ENCODE measurements around the gene VASH1. TPM values are rescaled to one million over a fixed set of nuclear protein-coding genes. Genes with fewer than 3 reads are reported as not detected.

Gene VASH1
- polyA plus RNA-seq, 12 donors: 36.8 to 64.5 (median 46.1) TPM; not detected in 1

- DNase-seq: no peak
Measured at GRCh38 chr14:76769636-76770292, 8.5 kb downstream of the VASH1 start.

- DNase-seq: no peak
Measured at GRCh38 chr14:76770521-76771436, 9.5 kb downstream of the VASH1 start.

- no peak for DNase-seq
Measured at GRCh38 chr14:76771437-76771980, 10.2 kb downstream of the VASH1 start.

- no peak for DNase-seq
Measured at GRCh38 chr14:76772300-76773187, 11.3 kb downstream of the VASH1 start.

GRCh38 chr14:76773188-76773885 lies 12.1 kb downstream of the VASH1 start:
- no peak for DNase-seq

GRCh38 chr14:76773956-76774820 lies 12.9 kb downstream of the VASH1 start:
- DNase-seq: no peak

- no peak for DNase-seq
Measured at GRCh38 chr14:76774821-76775694, 13.8 kb downstream of the VASH1 start.

- DNase-seq: no peak
Measured at GRCh38 chr14:76775695-76776427, 14.6 kb downstream of the VASH1 start.

GRCh38 chr14:76776428-76777251 lies 15.4 kb downstream of the VASH1 start:
- no peak for DNase-seq

GRCh38 chr14:76777721-76778120 lies 16.5 kb downstream of the VASH1 start:
- DNase-seq: no peak

GRCh38 chr14:76778546-76779215 lies 17.4 kb downstream of the VASH1 start:
- no peak for DNase-seq

GRCh38 chr14:76779221-76780057 lies 18.2 kb downstream of the VASH1 start:
- DNase-seq: no peak

GRCh38 chr14:76780058-76780345 lies 18.7 kb downstream of the VASH1 start:
- no peak for DNase-seq

GRCh38 chr14:76780360-76780759 lies 19.1 kb downstream of the VASH1 start:
- no peak for DNase-seq

- no peak for DNase-seq
Measured at GRCh38 chr14:76780875-76781647, 19.8 kb downstream of the VASH1 start.
